ENCODE measurements around the gene STAT2.

STAT2 gene

DNA sequence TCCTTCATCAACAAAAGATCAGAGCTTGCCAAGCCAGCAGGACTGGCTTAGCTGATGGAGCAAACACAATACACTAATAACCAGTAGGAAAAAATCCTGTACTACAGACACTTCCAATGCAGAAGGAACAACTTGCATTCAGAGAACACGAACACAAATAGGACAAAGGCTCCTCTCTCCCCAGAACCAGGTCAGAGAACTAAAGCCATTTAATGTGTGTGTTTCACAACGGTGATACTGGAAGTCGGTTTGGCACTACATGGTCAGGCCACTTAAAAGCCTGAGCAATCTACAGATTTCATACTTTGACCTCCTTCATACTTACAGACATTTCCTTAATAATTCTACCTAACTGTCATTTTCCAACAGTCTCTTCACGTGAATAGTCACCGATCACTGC, 66.1 kb downstream of the STAT2 start:
- DNase-seq (ENCODE audit: low spot score): no peak
